HCT116 (cell line): ENCODE data around the gene GRIK4. TPM values are rescaled to one million over a fixed set of nuclear protein-coding genes. Genes with fewer than 3 reads are reported as not detected.
A peak's percentile ranks its signal among the peaks of the same experiment; 100 is the strongest.

Experiments used
- ATAC-seq: fragments of 200-7000 bp; cut with Tn5 transposase; 2 replicates; pipeline ENCODE4 v1.9.1; 2020; ENCODE audit warnings: mild to moderate bottlenecking, moderate library complexity
- BruUV-seq: library from RNA; stranded (reverse); fragments of 400-500 nt; replicated peaks from 2 replicates; lab custom pipeline; 2021; lab: Mats Ljungman, UMichigan
- CTCF ChIA-PET: fragments of 300-600 bp; sonication (Branson Sonifier 250); formaldehyde crosslinking; loops from one replicate; lab custom pipeline; 2021; ENCODE audit warnings: antibody characterized with exemption; lab: Charles Lee
- POLR2A ChIA-PET: fragments of 300-600, 350-600 bp; sonication (Branson Sonifier 250); formaldehyde crosslinking; loops from one replicate; lab custom pipeline; 2021; ENCODE audit warnings: antibody characterized with exemption; lab: Charles Lee
- RAD21 ChIA-PET, 2 experiments: fragments of 300-600 bp; sonication (Branson Sonifier 250); formaldehyde crosslinking; loops; one replicate each; lab custom pipeline; 2023; ENCODE audit warnings: low total read pairs in 2 of 2; ENCODE audit not compliant: uncharacterized antibody in 2 of 2, unreplicated experiment in 2 of 2, low non-redundant PET in 1 of 2; lab: Charles Lee
- DNase-seq: peaks from one replicate; pipeline ENCODE4 v3.0.0-alpha.2; 2010; ENCODE audit warnings: low read depth, low spot score
- H2AFZ ChIP-seq: fragments of 200-600 bp; shearing (Covaris generic), sonication (generic); 2 replicates; pipeline ENCODE4 v1.6.1; 2017; ENCODE audit warnings: low read depth, mixed run types, mixed read lengths, antibody characterized with exemption, low read length; ENCODE audit not compliant: poor library complexity, severe bottlenecking
- H3K27ac ChIP-seq: 2 replicates; pipeline ENCODE4 v1.5.1; 2012; ENCODE audit warnings: low read depth, low read length
- H3K27me3 ChIP-seq: fragments of 200-600 bp; sonication (generic); 2 replicates; pipeline ENCODE4 v1.6.1; 2016; ENCODE audit warnings: mixed run types, low read length, mixed read lengths; ENCODE audit not compliant: insufficient read depth
- H3K36me3 ChIP-seq, 2 experiments: fragments of 200-500 bp in 1 of 2; fragments of 200-600 bp in 1 of 2; sonication (Bioruptor generic) in 1 of 2; sonication (generic) in 1 of 2; 2 replicates each; pipeline versions ENCODE4 v1.5.1 to v1.6.1; 2014 to 2016; ENCODE audit warnings: low read length in 2 of 2, inconsistent platforms in 1 of 2, mixed read lengths in 1 of 2, mixed run types in 1 of 2; ENCODE audit not compliant: insufficient read depth in 2 of 2, control insufficient read depth in 1 of 2
- H3K4me1 ChIP-seq, 2 experiments: fragments of 200-600 bp in 1 of 2; sonication (generic) in 1 of 2; 2 replicates each; pipeline versions ENCODE4 v1.5.1 to v1.6.1; 2012 to 2017; ENCODE audit warnings: low read length in 2 of 2, inconsistent platforms in 1 of 2, mild to moderate bottlenecking in 1 of 2, mixed read lengths in 1 of 2, mixed run types in 1 of 2, moderate library complexity in 1 of 2; ENCODE audit not compliant: insufficient read depth in 2 of 2, control insufficient read depth in 1 of 2
- H3K4me2 ChIP-seq: fragments of 200-600 bp; sonication (generic); 2 replicates; pipeline ENCODE4 v1.6.1; 2017; ENCODE audit warnings: mixed run types, low read length, mixed read lengths
- H3K4me3 ChIP-seq, 2 experiments: fragments of 200-600 bp in 1 of 2; sonication (generic) in 1 of 2; replicated peaks in 1 of 2; 2 replicates each; pipeline ENCODE4 v1.5.1; 2011 to 2016; ENCODE audit warnings: low read length in 2 of 2, control low read depth in 1 of 2, low read depth in 1 of 2, mild to moderate bottlenecking in 1 of 2, mixed read lengths in 1 of 2, mixed run types in 1 of 2
- H3K79me2 ChIP-seq: fragments of 200-600 bp; sonication (generic); 2 replicates; pipeline ENCODE4 v1.6.1; 2017; ENCODE audit warnings: mild to moderate bottlenecking, mixed run types, low read length, moderate library complexity, mixed read lengths; ENCODE audit not compliant: insufficient read depth
- H3K9ac ChIP-seq: fragments of 200-600 bp; sonication (generic); 2 replicates; pipeline ENCODE4 v1.6.1; 2016; ENCODE audit warnings: low read length, mixed read lengths
- H3K9me2 ChIP-seq: fragments of 200-600 bp; sonication (generic), shearing (Covaris generic); 2 replicates; pipeline ENCODE4 v1.6.1; 2017; ENCODE audit warnings: mixed run types, mild to moderate bottlenecking, moderate library complexity; ENCODE audit not compliant: insufficient read depth
- H3K9me3 ChIP-seq, 2 experiments: fragments of 200-500 bp in 1 of 2; fragments of 200-600 bp in 1 of 2; sonication (Bioruptor generic) in 1 of 2; sonication (generic) in 1 of 2; 2 replicates each; pipeline ENCODE4 v1.6.1; 2014 to 2017; ENCODE audit warnings: low read length in 2 of 2, mixed read lengths in 2 of 2, inconsistent platforms in 1 of 2, low read depth in 1 of 2, mild to moderate bottlenecking in 1 of 2, mixed run types in 1 of 2, moderate library complexity in 1 of 2; ENCODE audit not compliant: control insufficient read depth in 1 of 2, insufficient read depth in 1 of 2
- H4K20me1 ChIP-seq: fragments of 200-600 bp; sonication (generic), shearing (Covaris generic); 2 replicates; pipeline ENCODE4 v1.6.1; 2017; ENCODE audit warnings: mixed run types, mild to moderate bottlenecking, moderate library complexity; ENCODE audit not compliant: insufficient read depth
- ATF3 ChIP-seq: IDR thresholded peaks from 2 replicates; pipeline ENCODE4 v1.6.1; 2012
- CBX3 ChIP-seq: IDR thresholded peaks from 2 replicates; pipeline ENCODE4 v1.6.1; 2012; ENCODE audit warnings: low read depth
- CTCF ChIP-seq, 3 experiments: fragments of 200-600 bp in 1 of 3; sonication (generic) in 1 of 3; IDR thresholded peaks in 2 of 3; conservative IDR thresholded peaks in 1 of 3; 2 replicates each; pipeline ENCODE4 v1.5.1; 2012 to 2017; ENCODE audit warnings: low read depth in 2 of 3, low read length in 2 of 3, antibody characterized with exemption in 1 of 3, borderline replicate concordance in 1 of 3, control low read depth in 1 of 3, mild to moderate bottlenecking in 1 of 3, mixed read lengths in 1 of 3, mixed run types in 1 of 3, moderate library complexity in 1 of 3; ENCODE audit not compliant: insufficient read depth in 1 of 3
- EZH2 ChIP-seq: fragments of 200-600 bp; sonication (generic); IDR thresholded peaks from 2 replicates; pipeline ENCODE4 v1.6.1; 2017; ENCODE audit warnings: antibody characterized with exemption, mixed run types
- FOSL1 ChIP-seq: IDR thresholded peaks from 2 replicates; pipeline ENCODE4 v1.6.1; 2012; ENCODE audit warnings: low read depth
- JUND ChIP-seq: IDR thresholded peaks from 2 replicates; pipeline ENCODE4 v1.6.1; 2012
- intact Hi-C: fragments of 100-400 bp; cut with micrococcal nuclease; formaldehyde crosslinking; loops from 2 replicates; pipeline ENCODE4 v1.10.0; 2022
- total RNA-seq: library from RNA; stranded (reverse); gene quantifications from one replicate; pipeline ENCODE4 v1.2.1, GENCODE V29; 2021; ENCODE audit not compliant: unreplicated experiment
- TF ChIP-seq, protein P1 (sequence below): IDR thresholded peaks from 2 replicates; pipeline ENCODE4 v1.6.1; 2012; ENCODE audit warnings: low read depth

The GRIK4 gene
- total RNA-seq, 1 experiment from 2014 or later: 0.52 TPM

- H3K27ac ChIP-seq: no peak overlapping the region
- DNase-seq (no peak), ATAC-seq (peak; percentile 38; the same call in 1 of the 2 replicates)
- no peaks in the 10 kb centered on the region for H3K36me3 ChIP-seq
- no TSS peak for BruUV-seq
- TF ChIP-seq ATF3: no peak
- peak in 1 of 3 experiments; percentile 22; a peak in 2 of 6 replicates for TF ChIP-seq CTCF (IDR thresholded peaks at IDR 0.05 in 2 of 3, conservative IDR thresholded peaks at IDR 0.05 in 1 of 3; ENCODE audit: borderline replicate concordance in 1 of 3, insufficient read depth in 1 of 3, low read depth in 2 of 3, low read length in 2 of 3)
- TF ChIP-seq EZH2: no peak
- H3K4me1 ChIP-seq: 0 out of 4 replicates have a peak, but pooled peaks cover 0 to 7% of the 10 kb centered on the region in 2 experiments
- ChIA-PET RAD21 (no interaction called here), POLR2A (no interaction called here), CTCF (no interaction called here)
- no peak overlapping the region for H3K4me2 ChIP-seq
- H2AFZ ChIP-seq: no peak overlapping the region
- no peaks in the 10 kb centered on the region for H4K20me1 ChIP-seq
- intact Hi-C loops: no loop called here
- no peaks in the 10 kb centered on the region for H3K9me2 ChIP-seq
- H3K9ac ChIP-seq: no peak overlapping the region
- no peak overlapping the region for H3K4me3 ChIP-seq
- peaks cover 24% of the 10 kb centered on the region for H3K27me3 ChIP-seq
- no peaks in the 10 kb centered on the region for H3K9me3 ChIP-seq
- no peaks in the 10 kb centered on the region for H3K79me2 ChIP-seq
Observed at GRCh38 chr11:120744016-120744994, 232.8 kb downstream of the GRIK4 start.

DNA sequence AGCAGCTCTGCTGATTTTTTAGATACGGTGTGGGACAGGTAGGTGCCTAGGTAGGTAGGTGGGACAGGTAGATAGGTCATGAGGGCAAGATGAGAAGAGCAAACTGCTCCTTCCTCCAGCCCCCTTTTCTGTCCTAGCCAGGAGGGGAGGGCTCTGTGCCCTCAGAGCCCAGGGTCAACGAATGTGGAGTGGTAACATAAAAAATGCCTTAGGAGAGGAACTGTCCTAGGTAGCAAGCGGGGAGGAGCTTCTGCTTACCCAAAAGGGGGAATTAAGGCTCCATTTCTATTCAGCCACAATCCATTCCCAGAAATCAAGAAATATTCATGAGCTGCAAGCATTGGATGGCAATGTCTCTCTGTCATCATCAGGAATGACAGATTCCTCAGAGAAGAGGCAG lies 234.8 kb downstream of the GRIK4 start:
- CTCF ChIA-PET: interaction anchor here (1.1 kb wide), 1 partner anchor 61 kb away, joined by 3 read pairs; no protein-coding TSS in a partner anchor
- RAD21 ChIA-PET: no interaction called here
- ATAC-seq: no peak
- no peak overlapping the region for H3K9ac ChIP-seq
- H3K36me3 ChIP-seq: no peaks in the 10 kb centered on the region
- no peaks in the 10 kb centered on the region for H3K79me2 ChIP-seq
- no peaks in the 10 kb centered on the region for H4K20me1 ChIP-seq
- no TSS peak for BruUV-seq
- intact Hi-C loops: no loop called here
- H3K4me1 ChIP-seq: 0 out of 4 replicates have a peak, but pooled peaks cover 0 to 7% of the 10 kb centered on the region in 2 experiments
- peaks cover 24% of the 10 kb centered on the region for H3K27me3 ChIP-seq
- TF ChIP-seq, protein P1, sequence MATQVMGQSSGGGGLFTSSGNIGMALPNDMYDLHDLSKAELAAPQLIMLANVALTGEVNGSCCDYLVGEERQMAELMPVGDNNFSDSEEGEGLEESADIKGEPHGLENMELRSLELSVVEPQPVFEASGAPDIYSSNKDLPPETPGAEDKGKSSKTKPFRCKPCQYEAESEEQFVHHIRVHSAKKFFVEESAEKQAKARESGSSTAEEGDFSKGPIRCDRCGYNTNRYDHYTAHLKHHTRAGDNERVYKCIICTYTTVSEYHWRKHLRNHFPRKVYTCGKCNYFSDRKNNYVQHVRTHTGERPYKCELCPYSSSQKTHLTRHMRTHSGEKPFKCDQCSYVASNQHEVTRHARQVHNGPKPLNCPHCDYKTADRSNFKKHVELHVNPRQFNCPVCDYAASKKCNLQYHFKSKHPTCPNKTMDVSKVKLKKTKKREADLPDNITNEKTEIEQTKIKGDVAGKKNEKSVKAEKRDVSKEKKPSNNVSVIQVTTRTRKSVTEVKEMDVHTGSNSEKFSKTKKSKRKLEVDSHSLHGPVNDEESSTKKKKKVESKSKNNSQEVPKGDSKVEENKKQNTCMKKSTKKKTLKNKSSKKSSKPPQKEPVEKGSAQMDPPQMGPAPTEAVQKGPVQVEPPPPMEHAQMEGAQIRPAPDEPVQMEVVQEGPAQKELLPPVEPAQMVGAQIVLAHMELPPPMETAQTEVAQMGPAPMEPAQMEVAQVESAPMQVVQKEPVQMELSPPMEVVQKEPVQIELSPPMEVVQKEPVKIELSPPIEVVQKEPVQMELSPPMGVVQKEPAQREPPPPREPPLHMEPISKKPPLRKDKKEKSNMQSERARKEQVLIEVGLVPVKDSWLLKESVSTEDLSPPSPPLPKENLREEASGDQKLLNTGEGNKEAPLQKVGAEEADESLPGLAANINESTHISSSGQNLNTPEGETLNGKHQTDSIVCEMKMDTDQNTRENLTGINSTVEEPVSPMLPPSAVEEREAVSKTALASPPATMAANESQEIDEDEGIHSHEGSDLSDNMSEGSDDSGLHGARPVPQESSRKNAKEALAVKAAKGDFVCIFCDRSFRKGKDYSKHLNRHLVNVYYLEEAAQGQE: peak; percentile 32
- TF ChIP-seq FOSL1: no peak
- TF ChIP-seq CBX3: no peak
- TF ChIP-seq JUND: no peak
- H2AFZ ChIP-seq: no peak overlapping the region
- no peak for DNase-seq
- H3K9me2 ChIP-seq: no peaks in the 10 kb centered on the region
- POLR2A ChIA-PET: no interaction called here
- H3K9me3 ChIP-seq: no peaks in the 10 kb centered on the region
- H3K4me3 ChIP-seq: no peak overlapping the region
- no peak overlapping the region for H3K4me2 ChIP-seq
- no peak overlapping the region for H3K27ac ChIP-seq
